Measurements from ENCODE around the gene DIPK1B.

DNA sequence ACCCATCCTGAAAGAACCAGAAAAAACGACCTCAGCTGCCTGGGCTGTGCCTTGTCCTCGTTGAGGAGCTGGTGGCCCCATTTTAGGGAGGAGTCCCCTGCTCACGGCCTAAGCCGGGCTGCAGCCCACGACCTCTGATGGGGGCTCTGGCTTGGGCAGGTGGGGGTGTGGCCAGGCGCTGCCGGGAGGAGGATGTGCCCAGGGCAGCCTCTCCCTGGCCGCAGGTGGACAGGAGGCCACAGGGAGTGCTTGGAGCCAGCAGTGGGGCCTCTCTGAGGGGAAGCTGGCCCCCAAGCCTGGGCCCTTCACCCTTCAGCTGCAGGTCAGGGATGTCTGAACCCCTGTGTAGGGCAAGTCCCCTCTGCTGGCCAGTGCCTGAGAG is 2.5 kb downstream of the DIPK1B start:
- TF ChIP-seq, protein P1, sequence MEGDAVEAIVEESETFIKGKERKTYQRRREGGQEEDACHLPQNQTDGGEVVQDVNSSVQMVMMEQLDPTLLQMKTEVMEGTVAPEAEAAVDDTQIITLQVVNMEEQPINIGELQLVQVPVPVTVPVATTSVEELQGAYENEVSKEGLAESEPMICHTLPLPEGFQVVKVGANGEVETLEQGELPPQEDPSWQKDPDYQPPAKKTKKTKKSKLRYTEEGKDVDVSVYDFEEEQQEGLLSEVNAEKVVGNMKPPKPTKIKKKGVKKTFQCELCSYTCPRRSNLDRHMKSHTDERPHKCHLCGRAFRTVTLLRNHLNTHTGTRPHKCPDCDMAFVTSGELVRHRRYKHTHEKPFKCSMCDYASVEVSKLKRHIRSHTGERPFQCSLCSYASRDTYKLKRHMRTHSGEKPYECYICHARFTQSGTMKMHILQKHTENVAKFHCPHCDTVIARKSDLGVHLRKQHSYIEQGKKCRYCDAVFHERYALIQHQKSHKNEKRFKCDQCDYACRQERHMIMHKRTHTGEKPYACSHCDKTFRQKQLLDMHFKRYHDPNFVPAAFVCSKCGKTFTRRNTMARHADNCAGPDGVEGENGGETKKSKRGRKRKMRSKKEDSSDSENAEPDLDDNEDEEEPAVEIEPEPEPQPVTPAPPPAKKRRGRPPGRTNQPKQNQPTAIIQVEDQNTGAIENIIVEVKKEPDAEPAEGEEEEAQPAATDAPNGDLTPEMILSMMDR (IDR thresholded peaks at IDR 0.05; ENCODE audit: borderline replicate concordance, extremely low read depth, low read length, poor library complexity, severe bottlenecking) = no peak
- TF ChIP-seq EZH2 (IDR thresholded peaks at IDR 0.05; ENCODE audit: borderline replicate concordance, low read depth, low read length, severe bottlenecking) = no peak
